ENCODE measurements around the gene AMOTL1.

Gene AMOTL1

DNA sequence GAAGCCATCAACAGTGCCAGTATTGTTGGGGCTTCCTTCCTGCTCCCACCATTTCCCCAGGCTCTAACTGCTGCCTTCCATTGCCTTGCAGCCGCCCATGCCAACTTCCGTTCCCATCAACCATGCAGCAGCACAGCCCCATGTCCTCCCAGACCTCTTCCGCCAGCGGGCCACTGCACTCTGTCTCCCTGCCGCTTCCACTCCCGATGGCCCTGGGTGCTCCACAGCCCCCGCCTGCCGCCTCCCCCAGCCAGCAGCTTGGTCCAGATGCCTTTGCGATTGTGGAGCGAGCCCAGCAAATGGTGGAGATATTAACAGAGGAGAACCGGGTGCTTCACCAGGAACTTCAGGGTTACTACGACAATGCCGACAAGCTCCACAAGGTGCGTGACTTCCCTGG, 53.3 kb downstream of the AMOTL1 start:
- no peak overlapping the region for H3K9ac ChIP-seq (ENCODE audit: insufficient read length)
- TF ChIP-seq EZH2 (IDR thresholded peaks at IDR 0.05) (no peak), POLR2AphosphoS5 (IDR thresholded peaks at IDR 0.05; ENCODE audit: borderline replicate concordance, low read depth, low read length) (no peak), FOXP2 (optimal IDR thresholded peaks at IDR 0.05; ENCODE audit: control extremely low read depth, extremely low read length, insufficient read depth) (no peak)
- H3K36me3 ChIP-seq (ENCODE audit: insufficient read depth, low read length) = peaks cover 90% of the 10 kb centered on the region
- H3K4me3 ChIP-seq = no peak overlapping the region
- DNase-seq (ENCODE audit: low read depth, low spot score) = no peak
- peaks cover 6% of the 10 kb centered on the region; the same call in 1 of the 2 replicates for H3K9me3 ChIP-seq (ENCODE audit: low read depth, low read length)
- no peak overlapping the region for H3K27ac ChIP-seq

GRCh38 chr11:94822080-94822479, 53.9 kb downstream of the AMOTL1 start:
- DNase-seq (ENCODE audit: low read depth, low spot score) = no peak
- no peak for TF ChIP-seq POLR2AphosphoS5 (IDR thresholded peaks at IDR 0.05; ENCODE audit: borderline replicate concordance, low read depth, low read length)
- no peak for TF ChIP-seq EZH2 (IDR thresholded peaks at IDR 0.05)
- TF ChIP-seq FOXP2 (optimal IDR thresholded peaks at IDR 0.05; ENCODE audit: control extremely low read depth, extremely low read length, insufficient read depth) = no peak
- peaks cover 92% of the 10 kb centered on the region for H3K36me3 ChIP-seq (ENCODE audit: insufficient read depth, low read length)

GRCh38 chr11:94823102-94823732, 55.1 kb downstream of the AMOTL1 start:
- H3K4me3 ChIP-seq = no peak overlapping the region
- no peak overlapping the region for H3K27ac ChIP-seq
- no peaks in the 10 kb centered on the region for H3K9me3 ChIP-seq (ENCODE audit: low read depth, low read length)
- TF ChIP-seq EZH2 (IDR thresholded peaks at IDR 0.05) = no peak
- TF ChIP-seq FOXP2 (optimal IDR thresholded peaks at IDR 0.05; ENCODE audit: control extremely low read depth, extremely low read length, insufficient read depth) = no peak
- TF ChIP-seq POLR2AphosphoS5 (IDR thresholded peaks at IDR 0.05; ENCODE audit: borderline replicate concordance, low read depth, low read length) = no peak
- H3K36me3 ChIP-seq (ENCODE audit: insufficient read depth, low read length) = peaks cover 91% of the 10 kb centered on the region
- no peak for DNase-seq (ENCODE audit: low read depth, low spot score)
- H3K9ac ChIP-seq (ENCODE audit: insufficient read length) = no peak overlapping the region

More at GRCh38 chr11:94822080-94822479, 53.9 kb downstream of the AMOTL1 start:
- no peak overlapping the region for H3K27ac ChIP-seq
- H3K4me3 ChIP-seq = no peak overlapping the region
- H3K9me3 ChIP-seq (ENCODE audit: low read depth, low read length) = peaks cover 4% of the 10 kb centered on the region; the same call in 1 of the 2 replicates
- H3K9ac ChIP-seq (ENCODE audit: insufficient read length) = no peak overlapping the region

DNA sequence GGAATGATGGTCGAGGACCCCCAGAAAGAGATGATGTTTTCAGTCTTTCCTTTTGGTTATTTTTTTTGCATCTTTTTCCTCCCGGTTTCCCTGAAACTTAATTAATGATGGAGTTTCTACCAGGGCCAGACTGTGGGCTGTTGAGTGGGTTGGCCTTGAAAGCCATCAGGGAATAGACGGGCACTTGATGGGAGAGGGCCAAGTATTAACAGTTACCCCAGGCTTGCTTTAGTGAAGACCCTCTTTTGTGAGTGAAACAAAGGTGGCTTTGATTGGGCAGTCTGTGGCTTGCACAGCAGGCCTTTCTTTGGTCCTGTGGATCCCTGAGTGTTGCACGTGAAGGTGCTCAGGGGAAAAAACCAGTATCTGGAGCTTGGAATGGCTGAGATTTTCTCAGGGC, 56.9 kb downstream of the AMOTL1 start:
- no peak overlapping the region for H3K27ac ChIP-seq
- no peak for DNase-seq (ENCODE audit: low read depth, low spot score)
- no peaks in the 10 kb centered on the region for H3K9me3 ChIP-seq (ENCODE audit: low read depth, low read length)
- TF ChIP-seq POLR2AphosphoS5 (IDR thresholded peaks at IDR 0.05; ENCODE audit: borderline replicate concordance, low read depth, low read length) (no peak), EZH2 (IDR thresholded peaks at IDR 0.05) (no peak), FOXP2 (optimal IDR thresholded peaks at IDR 0.05; ENCODE audit: control extremely low read depth, extremely low read length, insufficient read depth) (no peak)
- no peak overlapping the region for H3K4me3 ChIP-seq
- H3K9ac ChIP-seq (ENCODE audit: insufficient read length) = no peak overlapping the region
- peaks cover 84% of the 10 kb centered on the region for H3K36me3 ChIP-seq (ENCODE audit: insufficient read depth, low read length)

DNA sequence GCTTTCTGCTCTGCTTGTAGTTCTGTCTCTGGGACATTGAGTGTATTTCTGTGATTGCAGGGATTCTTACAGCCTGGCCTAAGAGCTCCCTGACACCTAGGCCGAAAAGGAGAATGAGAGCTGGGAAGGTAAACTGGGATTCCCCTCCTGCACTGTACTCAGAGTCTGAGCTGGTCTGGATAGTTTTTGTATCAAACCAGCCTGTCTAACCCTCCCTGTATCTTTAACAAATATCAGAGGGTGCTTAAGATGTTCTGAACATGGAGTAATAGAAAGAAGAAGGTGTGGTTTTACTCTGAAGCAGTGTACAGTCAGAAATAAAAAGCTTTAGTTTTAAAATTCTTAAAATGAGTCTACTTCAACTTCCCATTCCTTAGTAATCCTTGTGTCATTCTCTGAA, 57.3 kb downstream of the AMOTL1 start:
- TF ChIP-seq POLR2AphosphoS5 (IDR thresholded peaks at IDR 0.05; ENCODE audit: borderline replicate concordance, low read depth, low read length) = no peak
- TF ChIP-seq FOXP2 (optimal IDR thresholded peaks at IDR 0.05; ENCODE audit: control extremely low read depth, extremely low read length, insufficient read depth) = no peak
- TF ChIP-seq EZH2 (IDR thresholded peaks at IDR 0.05) = no peak
- no peak for DNase-seq (ENCODE audit: low read depth, low spot score)
- H3K9me3 ChIP-seq (ENCODE audit: low read depth, low read length) = no peaks in the 10 kb centered on the region
- no peak overlapping the region for H3K27ac ChIP-seq
- H3K36me3 ChIP-seq (ENCODE audit: insufficient read depth, low read length) = peaks cover 85% of the 10 kb centered on the region
- H3K4me3 ChIP-seq = no peak overlapping the region
- H3K9ac ChIP-seq (ENCODE audit: insufficient read length) = no peak overlapping the region

DNA sequence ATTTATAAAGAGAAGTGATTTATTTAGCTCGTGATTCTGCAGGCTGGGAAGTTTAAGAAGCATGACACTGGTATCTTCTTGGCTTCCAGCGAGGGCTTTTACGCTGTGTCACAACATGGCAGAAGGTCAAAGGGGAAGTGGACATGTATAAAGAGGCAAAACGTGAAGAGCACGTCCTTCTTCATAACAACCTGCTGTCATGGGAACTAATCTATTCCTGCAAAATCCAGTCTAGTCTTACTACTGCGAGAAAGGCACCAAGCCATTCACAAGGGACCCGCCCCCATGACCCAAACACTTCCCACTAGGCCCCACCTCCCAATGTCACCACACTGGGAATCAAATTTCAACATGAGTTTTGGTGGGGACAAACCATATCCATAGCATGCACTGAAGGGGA, 58.3 kb downstream of the AMOTL1 start:
- TF ChIP-seq POLR2AphosphoS5 (IDR thresholded peaks at IDR 0.05; ENCODE audit: borderline replicate concordance, low read depth, low read length) (no peak), FOXP2 (optimal IDR thresholded peaks at IDR 0.05; ENCODE audit: control extremely low read depth, extremely low read length, insufficient read depth) (no peak), EZH2 (IDR thresholded peaks at IDR 0.05) (no peak)
- Histone ChIP-seq H3K27ac (no peak overlapping the region), H3K9ac (ENCODE audit: insufficient read length) (no peak overlapping the region), H3K9me3 (ENCODE audit: low read depth, low read length) (no peaks in the 10 kb centered on the region), H3K36me3 (ENCODE audit: insufficient read depth, low read length) (peaks cover 89% of the 10 kb centered on the region), H3K4me3 (no peak overlapping the region)
- DNase-seq (ENCODE audit: low read depth, low spot score) = no peak

GRCh38 chr11:94828088-94828487, 59.9 kb downstream of the AMOTL1 start:
- Histone ChIP-seq H3K9me3 (ENCODE audit: low read depth, low read length) (no peaks in the 10 kb centered on the region), H3K9ac (ENCODE audit: insufficient read length) (no peak overlapping the region), H3K4me3 (no peak overlapping the region), H3K27ac (no peak overlapping the region), H3K36me3 (ENCODE audit: insufficient read depth, low read length) (peaks cover 89% of the 10 kb centered on the region)
- TF ChIP-seq POLR2AphosphoS5 (IDR thresholded peaks at IDR 0.05; ENCODE audit: borderline replicate concordance, low read depth, low read length) = no peak
- TF ChIP-seq FOXP2 (optimal IDR thresholded peaks at IDR 0.05; ENCODE audit: control extremely low read depth, extremely low read length, insufficient read depth) = no peak
- no peak for TF ChIP-seq EZH2 (IDR thresholded peaks at IDR 0.05)
- no peak for DNase-seq (ENCODE audit: low read depth, low spot score)

- Histone ChIP-seq H3K36me3 (ENCODE audit: insufficient read depth, low read length) (peaks cover 74% of the 10 kb centered on the region), H3K9ac (ENCODE audit: insufficient read length) (no peak overlapping the region), H3K9me3 (ENCODE audit: low read depth, low read length) (no peaks in the 10 kb centered on the region), H3K4me3 (no peak overlapping the region), H3K27ac (no peak overlapping the region)
- no peak for TF ChIP-seq FOXP2 (optimal IDR thresholded peaks at IDR 0.05; ENCODE audit: control extremely low read depth, extremely low read length, insufficient read depth)
- no peak for TF ChIP-seq POLR2AphosphoS5 (IDR thresholded peaks at IDR 0.05; ENCODE audit: borderline replicate concordance, low read depth, low read length)
- TF ChIP-seq EZH2 (IDR thresholded peaks at IDR 0.05) = no peak
- DNase-seq (ENCODE audit: low read depth, low spot score) = no peak
Measured at GRCh38 chr11:94830722-94831510, 62.8 kb downstream of the AMOTL1 start.

Measured in SK-N-MC (cell line).